Hepatocyte (in vitro differentiated cells): ENCODE data around the gene CRADD.

Experiments
- EZH2 ChIP-seq: fragments of 200-600 bp; sonication (generic); IDR thresholded peaks from 2 replicates; pipeline ENCODE4 v1.6.1; 2016; ENCODE audit warnings: antibody characterized with exemption, mild to moderate bottlenecking, borderline replicate concordance
- TF ChIP-seq, protein P1 (sequence below): fragments of 200-600 bp; sonication (generic); IDR thresholded peaks from 2 replicates; pipeline ENCODE4 v1.5.1; 2016; ENCODE audit warnings: antibody characterized with exemption, mild to moderate bottlenecking; ENCODE audit not compliant: poor library complexity

DNA sequence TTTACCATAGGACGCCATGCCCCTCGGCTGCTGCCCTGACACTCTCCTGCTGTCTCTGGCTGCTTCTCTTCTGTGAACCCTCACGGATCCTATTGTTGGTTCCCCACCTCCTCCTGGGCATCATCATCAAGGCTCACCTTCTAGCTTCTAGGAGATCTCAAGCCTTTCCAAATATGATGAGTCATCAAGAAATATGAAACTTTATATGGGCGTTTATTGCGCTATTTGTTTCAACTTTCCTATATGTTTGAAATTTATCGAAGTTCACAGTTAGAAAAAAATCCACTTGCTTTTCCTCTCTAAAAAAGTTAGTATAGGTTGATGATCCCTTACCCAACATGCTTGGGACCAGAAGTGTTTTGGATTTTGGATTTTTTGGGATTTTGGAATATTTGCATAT lies 2.8 kb upstream of the CRADD start:
- no peak for TF ChIP-seq EZH2
- TF ChIP-seq, protein P1, sequence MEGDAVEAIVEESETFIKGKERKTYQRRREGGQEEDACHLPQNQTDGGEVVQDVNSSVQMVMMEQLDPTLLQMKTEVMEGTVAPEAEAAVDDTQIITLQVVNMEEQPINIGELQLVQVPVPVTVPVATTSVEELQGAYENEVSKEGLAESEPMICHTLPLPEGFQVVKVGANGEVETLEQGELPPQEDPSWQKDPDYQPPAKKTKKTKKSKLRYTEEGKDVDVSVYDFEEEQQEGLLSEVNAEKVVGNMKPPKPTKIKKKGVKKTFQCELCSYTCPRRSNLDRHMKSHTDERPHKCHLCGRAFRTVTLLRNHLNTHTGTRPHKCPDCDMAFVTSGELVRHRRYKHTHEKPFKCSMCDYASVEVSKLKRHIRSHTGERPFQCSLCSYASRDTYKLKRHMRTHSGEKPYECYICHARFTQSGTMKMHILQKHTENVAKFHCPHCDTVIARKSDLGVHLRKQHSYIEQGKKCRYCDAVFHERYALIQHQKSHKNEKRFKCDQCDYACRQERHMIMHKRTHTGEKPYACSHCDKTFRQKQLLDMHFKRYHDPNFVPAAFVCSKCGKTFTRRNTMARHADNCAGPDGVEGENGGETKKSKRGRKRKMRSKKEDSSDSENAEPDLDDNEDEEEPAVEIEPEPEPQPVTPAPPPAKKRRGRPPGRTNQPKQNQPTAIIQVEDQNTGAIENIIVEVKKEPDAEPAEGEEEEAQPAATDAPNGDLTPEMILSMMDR, result no peak
